ENCODE measurements around the gene CPB2. TPM values are rescaled to one million over a fixed set of nuclear protein-coding genes. Genes with fewer than 3 reads are reported as not detected.

The CPB2 gene
- total RNA-seq, 1 experiment from 2014 or later, result 0.15 TPM

DNA sequence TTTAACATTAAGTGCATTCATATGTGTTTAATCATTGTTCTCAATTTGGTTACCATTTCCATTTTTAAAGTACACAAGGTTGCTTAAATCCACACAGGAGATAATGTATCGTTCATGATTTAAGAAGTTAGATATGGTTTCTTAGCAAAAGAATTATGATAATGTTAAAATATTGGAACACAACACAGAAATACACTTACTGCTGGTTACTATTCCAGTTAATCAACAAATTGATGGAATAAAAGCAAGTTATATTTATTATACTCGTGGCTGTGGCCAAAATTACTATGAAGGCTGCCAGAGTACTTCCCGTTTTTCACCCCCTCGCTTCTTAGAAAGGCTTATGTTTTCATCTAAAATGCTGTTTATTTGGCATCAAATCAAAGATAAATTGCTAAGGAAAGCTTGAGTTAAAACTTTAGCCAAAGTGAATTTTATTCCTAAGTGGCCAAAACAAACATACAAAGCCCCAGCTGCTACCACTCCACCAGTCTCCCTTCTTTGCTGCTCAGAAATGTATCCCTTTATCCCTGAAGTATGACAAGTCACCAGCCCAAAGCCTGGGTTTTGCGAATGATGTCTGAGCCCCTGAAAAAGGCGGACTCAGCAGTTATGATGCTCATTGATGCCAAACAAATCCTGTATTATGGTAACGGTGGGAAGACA is 49.4 kb upstream of the CPB2 start:
- BruUV-seq (replicated peaks), result no TSS peak
- TF ChIP-seq EZH2 (IDR thresholded peaks at IDR 0.05), result no peak
- TF ChIP-seq, protein P1, sequence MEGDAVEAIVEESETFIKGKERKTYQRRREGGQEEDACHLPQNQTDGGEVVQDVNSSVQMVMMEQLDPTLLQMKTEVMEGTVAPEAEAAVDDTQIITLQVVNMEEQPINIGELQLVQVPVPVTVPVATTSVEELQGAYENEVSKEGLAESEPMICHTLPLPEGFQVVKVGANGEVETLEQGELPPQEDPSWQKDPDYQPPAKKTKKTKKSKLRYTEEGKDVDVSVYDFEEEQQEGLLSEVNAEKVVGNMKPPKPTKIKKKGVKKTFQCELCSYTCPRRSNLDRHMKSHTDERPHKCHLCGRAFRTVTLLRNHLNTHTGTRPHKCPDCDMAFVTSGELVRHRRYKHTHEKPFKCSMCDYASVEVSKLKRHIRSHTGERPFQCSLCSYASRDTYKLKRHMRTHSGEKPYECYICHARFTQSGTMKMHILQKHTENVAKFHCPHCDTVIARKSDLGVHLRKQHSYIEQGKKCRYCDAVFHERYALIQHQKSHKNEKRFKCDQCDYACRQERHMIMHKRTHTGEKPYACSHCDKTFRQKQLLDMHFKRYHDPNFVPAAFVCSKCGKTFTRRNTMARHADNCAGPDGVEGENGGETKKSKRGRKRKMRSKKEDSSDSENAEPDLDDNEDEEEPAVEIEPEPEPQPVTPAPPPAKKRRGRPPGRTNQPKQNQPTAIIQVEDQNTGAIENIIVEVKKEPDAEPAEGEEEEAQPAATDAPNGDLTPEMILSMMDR (IDR thresholded peaks at IDR 0.05 in 2 of 3, conservative IDR thresholded peaks at IDR 0.05 in 1 of 3; ENCODE audit: borderline replicate concordance in 1 of 3, insufficient read depth in 1 of 3, low read depth in 2 of 3, low read length in 2 of 3), result no peak
- TF ChIP-seq, protein P2, sequence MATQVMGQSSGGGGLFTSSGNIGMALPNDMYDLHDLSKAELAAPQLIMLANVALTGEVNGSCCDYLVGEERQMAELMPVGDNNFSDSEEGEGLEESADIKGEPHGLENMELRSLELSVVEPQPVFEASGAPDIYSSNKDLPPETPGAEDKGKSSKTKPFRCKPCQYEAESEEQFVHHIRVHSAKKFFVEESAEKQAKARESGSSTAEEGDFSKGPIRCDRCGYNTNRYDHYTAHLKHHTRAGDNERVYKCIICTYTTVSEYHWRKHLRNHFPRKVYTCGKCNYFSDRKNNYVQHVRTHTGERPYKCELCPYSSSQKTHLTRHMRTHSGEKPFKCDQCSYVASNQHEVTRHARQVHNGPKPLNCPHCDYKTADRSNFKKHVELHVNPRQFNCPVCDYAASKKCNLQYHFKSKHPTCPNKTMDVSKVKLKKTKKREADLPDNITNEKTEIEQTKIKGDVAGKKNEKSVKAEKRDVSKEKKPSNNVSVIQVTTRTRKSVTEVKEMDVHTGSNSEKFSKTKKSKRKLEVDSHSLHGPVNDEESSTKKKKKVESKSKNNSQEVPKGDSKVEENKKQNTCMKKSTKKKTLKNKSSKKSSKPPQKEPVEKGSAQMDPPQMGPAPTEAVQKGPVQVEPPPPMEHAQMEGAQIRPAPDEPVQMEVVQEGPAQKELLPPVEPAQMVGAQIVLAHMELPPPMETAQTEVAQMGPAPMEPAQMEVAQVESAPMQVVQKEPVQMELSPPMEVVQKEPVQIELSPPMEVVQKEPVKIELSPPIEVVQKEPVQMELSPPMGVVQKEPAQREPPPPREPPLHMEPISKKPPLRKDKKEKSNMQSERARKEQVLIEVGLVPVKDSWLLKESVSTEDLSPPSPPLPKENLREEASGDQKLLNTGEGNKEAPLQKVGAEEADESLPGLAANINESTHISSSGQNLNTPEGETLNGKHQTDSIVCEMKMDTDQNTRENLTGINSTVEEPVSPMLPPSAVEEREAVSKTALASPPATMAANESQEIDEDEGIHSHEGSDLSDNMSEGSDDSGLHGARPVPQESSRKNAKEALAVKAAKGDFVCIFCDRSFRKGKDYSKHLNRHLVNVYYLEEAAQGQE (IDR thresholded peaks at IDR 0.05; ENCODE audit: low read depth), result no peak
- TF ChIP-seq, protein P3, sequence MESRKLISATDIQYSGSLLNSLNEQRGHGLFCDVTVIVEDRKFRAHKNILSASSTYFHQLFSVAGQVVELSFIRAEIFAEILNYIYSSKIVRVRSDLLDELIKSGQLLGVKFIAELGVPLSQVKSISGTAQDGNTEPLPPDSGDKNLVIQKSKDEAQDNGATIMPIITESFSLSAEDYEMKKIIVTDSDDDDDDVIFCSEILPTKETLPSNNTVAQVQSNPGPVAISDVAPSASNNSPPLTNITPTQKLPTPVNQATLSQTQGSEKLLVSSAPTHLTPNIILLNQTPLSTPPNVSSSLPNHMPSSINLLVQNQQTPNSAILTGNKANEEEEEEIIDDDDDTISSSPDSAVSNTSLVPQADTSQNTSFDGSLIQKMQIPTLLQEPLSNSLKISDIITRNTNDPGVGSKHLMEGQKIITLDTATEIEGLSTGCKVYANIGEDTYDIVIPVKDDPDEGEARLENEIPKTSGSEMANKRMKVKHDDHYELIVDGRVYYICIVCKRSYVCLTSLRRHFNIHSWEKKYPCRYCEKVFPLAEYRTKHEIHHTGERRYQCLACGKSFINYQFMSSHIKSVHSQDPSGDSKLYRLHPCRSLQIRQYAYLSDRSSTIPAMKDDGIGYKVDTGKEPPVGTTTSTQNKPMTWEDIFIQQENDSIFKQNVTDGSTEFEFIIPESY (IDR thresholded peaks at IDR 0.05; ENCODE audit: extremely low read depth, insufficient replicate concordance, low read length), result no peak

More for the DNA sequence above, 49.4 kb upstream of the CPB2 start:
- Histone ChIP-seq H3K27me3 (ENCODE audit: insufficient read depth, low read length) (peaks cover 15% of the 10 kb centered on the region), H2AFZ (ENCODE audit: low read depth, low read length, poor library complexity, severe bottlenecking) (no peak overlapping the region), H3K27ac (ENCODE audit: low read depth, low read length) (no peak overlapping the region), H3K36me3 (ENCODE audit: control insufficient read depth in 1 of 2, insufficient read depth in 2 of 2, low read length in 2 of 2) (no peaks in the 10 kb centered on the region), H3K4me2 (ENCODE audit: low read length) (no peak overlapping the region), H3K9ac (ENCODE audit: low read length) (no peak overlapping the region), H4K20me1 (ENCODE audit: insufficient read depth) (no peaks in the 10 kb centered on the region), H3K4me3 (replicated peaks in 1 of 2; ENCODE audit: low read depth in 1 of 2, low read length in 2 of 2) (no peak overlapping the region), H3K4me1 (ENCODE audit: control insufficient read depth in 1 of 2, insufficient read depth in 2 of 2, low read length in 2 of 2) (no peaks in the 10 kb centered on the region), H3K9me2 (ENCODE audit: insufficient read depth) (no peaks in the 10 kb centered on the region), H3K9me3 (ENCODE audit: control insufficient read depth in 1 of 2, insufficient read depth in 1 of 2, low read depth in 1 of 2, low read length in 2 of 2) (no peaks in the 10 kb centered on the region), H3K79me2 (ENCODE audit: insufficient read depth, low read length) (no peaks in the 10 kb centered on the region)
- intact Hi-C loops (cut with micrococcal nuclease), result no loop called here
- ChIA-PET RAD21 (ENCODE audit: low non-redundant PET in 1 of 2, low total read pairs in 2 of 2, uncharacterized antibody in 2 of 2, unreplicated experiment in 2 of 2) (no interaction called here), CTCF (interaction anchor here (1.4 kb wide), 1 partner anchor 27 kb away, joined by 4 read pairs; no protein-coding TSS in a partner anchor), POLR2A (no interaction called here)
- DNase-seq (ENCODE audit: low read depth, low spot score), result no peak
- no peak for ATAC-seq

Data from HCT116 (cell line).